AG20443 (cell line): ENCODE results near the gene ALDH1L2.
"Not testable (repeated sequence)": the region's sequence is repeated elsewhere in the genome, so short reads cannot be mapped to it uniquely, and the experiment has no call there.

Experiments
- DNase-seq: peaks from one replicate; pipeline ENCODE4 v3.0.0; 2012; ENCODE audit warnings: low spot score, mixed read lengths

Gene ALDH1L2

GRCh38 chr12:105084251-105085250, at the start of gene ALDH1L2:
ALDH1L2 (minus strand) TSS chr12:105084458; CDS start chr12:105084436, 22 bp downstream.
- peak; percentile 98 for DNase-seq

- DNase-seq, result no peak
These were observed 36.3 kb upstream of the ALDH1L2 start for GRCh38 chr12:105120551-105120950.

- DNase-seq, result no peak
These were observed 32.7 kb upstream of the ALDH1L2 start for GRCh38 chr12:105116969-105117368.

GRCh38 chr12:105113094-105113493, 28.8 kb upstream of the ALDH1L2 start:
- DNase-seq, result no peak

- DNase-seq, result no peak
These were observed 26.6 kb upstream of the ALDH1L2 start for GRCh38 chr12:105110851-105111250.

GRCh38 chr12:105109465-105110212, 25.4 kb upstream of the ALDH1L2 start:
- no peak for DNase-seq

GRCh38 chr12:105107494-105108371, 23.5 kb upstream of the ALDH1L2 start, which contains the start of gene WASHC4:
WASHC4 (plus strand) TSS chr12:105107731; CDS start chr12:105107801, 70 bp downstream.
- peak; percentile 99 for DNase-seq

GRCh38 chr12:105107171-105107493, 22.9 kb upstream of the ALDH1L2 start:
- DNase-seq, result peak; percentile 66

- no peak for DNase-seq
These were observed 22.4 kb upstream of the ALDH1L2 start for GRCh38 chr12:105106621-105107020.

GRCh38 chr12:105104762-105105161, 20.5 kb upstream of the ALDH1L2 start:
- no peak for DNase-seq

GRCh38 chr12:105102673-105103072, 18.4 kb upstream of the ALDH1L2 start:
- no peak for DNase-seq

GRCh38 chr12:105100998-105101397, 16.7 kb upstream of the ALDH1L2 start:
- peak; percentile 23 for DNase-seq

- no peak for DNase-seq
These were observed 16.1 kb upstream of the ALDH1L2 start for GRCh38 chr12:105100207-105100985.

GRCh38 chr12:105099356-105099755, 15.1 kb upstream of the ALDH1L2 start:
- DNase-seq, result no peak

GRCh38 chr12:105095338-105095737, 11.1 kb upstream of the ALDH1L2 start:
- DNase-seq, result not testable (repeated sequence)

GRCh38 chr12:105092336-105092735, 8.1 kb upstream of the ALDH1L2 start:
- DNase-seq, result no peak

GRCh38 chr12:105091476-105092206, 7.4 kb upstream of the ALDH1L2 start:
- DNase-seq, result no peak

GRCh38 chr12:105090361-105090760, 6.1 kb upstream of the ALDH1L2 start:
- DNase-seq, result no peak

- no peak for DNase-seq
These were observed 5.6 kb upstream of the ALDH1L2 start for GRCh38 chr12:105089817-105090216.

- DNase-seq, result no peak
These were observed 1.2 kb upstream of the ALDH1L2 start for GRCh38 chr12:105085501-105085900.
